HepG2 (cell line): ENCODE results near the gene ALG8. TPM values are rescaled to one million over a fixed set of nuclear protein-coding genes. Genes with fewer than 3 reads are reported as not detected.

ENCODE experiments used
- AHR ChIP-seq: IDR thresholded peaks from 2 replicates; pipeline ENCODE4 v1.6.1; 2018; ENCODE audit warnings: missing genetic modification reagents, missing compliant biosample characterization
- BATF2 ChIP-seq: sonication (generic); formaldehyde crosslinking; IDR thresholded peaks from 2 replicates; pipeline ENCODE4 v1.8.0; 2022; ENCODE audit warnings: mild to moderate bottlenecking, missing genetic modification reagents, moderate library complexity
- EHMT2 ChIP-seq: fragments of 200-600 bp; sonication (generic); IDR thresholded peaks from 2 replicates; pipeline ENCODE4 v1.7.0; 2017; ENCODE audit warnings: antibody characterized with exemption, low read depth, low read length, borderline replicate concordance
- ELF1 ChIP-seq: sonication (generic); formaldehyde crosslinking; IDR thresholded peaks from 2 replicates; pipeline ENCODE4 v1.4.0; 2020; ENCODE audit warnings: missing genetic modification reagents
- POLR2A ChIP-seq, 2 experiments: IDR thresholded peaks; 2 replicates each; pipeline ENCODE4 v1.6.1; 2011; ENCODE audit warnings: low read depth in 2 of 2, low read length in 2 of 2, mild to moderate bottlenecking in 1 of 2, moderate library complexity in 1 of 2; ENCODE audit not compliant: insufficient read depth in 1 of 2
- SOX13 ChIP-seq, 3 experiments: fragments of 450-650 bp in 1 of 3; sonication (generic) in 1 of 3; formaldehyde crosslinking in 1 of 3; IDR thresholded peaks in 2 of 3; conservative IDR thresholded peaks in 1 of 3; 2 replicates each; pipeline versions ENCODE4 v1.5.0 to v1.6.1; 2016 to 2020; ENCODE audit warnings: antibody characterized with exemption in 1 of 3, mild to moderate bottlenecking in 1 of 3, missing compliant biosample characterization in 1 of 3, missing genetic modification reagents in 1 of 3, moderate library complexity in 1 of 3
- TARDBP ChIP-seq: sonication (generic); formaldehyde crosslinking; IDR thresholded peaks from 2 replicates; pipeline ENCODE4 v1.8.0; 2022; ENCODE audit warnings: mild to moderate bottlenecking, missing genetic modification reagents
- WIZ ChIP-seq: sonication (generic); formaldehyde crosslinking; IDR thresholded peaks from 2 replicates; pipeline ENCODE4 v1.5.1; 2020; ENCODE audit warnings: mild to moderate bottlenecking, missing genetic modification reagents
- XBP1 ChIP-seq: sonication (generic); formaldehyde crosslinking; IDR thresholded peaks from 2 replicates; pipeline ENCODE4 v1.5.0; 2020; ENCODE audit warnings: missing genetic modification reagents
- ZNF3 ChIP-seq: IDR thresholded peaks from 2 replicates; pipeline ENCODE4 v1.7.0; 2017; ENCODE audit warnings: inconsistent platforms
- ZNF646 ChIP-seq: sonication (generic); formaldehyde crosslinking; IDR thresholded peaks from 2 replicates; pipeline ENCODE4 v1.9.0; 2021; ENCODE audit warnings: mild to moderate bottlenecking, missing genetic modification reagents
- ZNF660 ChIP-seq: sonication (generic); formaldehyde crosslinking; IDR thresholded peaks from 2 replicates; pipeline ENCODE4 v1.5.1; 2020; ENCODE audit warnings: mild to moderate bottlenecking, low read depth, missing genetic modification reagents, borderline replicate concordance
- polyA plus RNA-seq, 8 experiments: library from polyadenylated mRNA; depleted of rRNA in 3 of 8; stranded (reverse) in 7 of 8; unstranded in 1 of 8; fragments of >200 nt; fragmentation: Illumina TruSeq in 4 of 8; extraction: Trizol in 4 of 8; gene quantifications; 2 replicates each; pipeline versions ENCODE4 v1.2.1 to v1.2.3, GENCODE V29; 2011 to 2016; ENCODE audit warnings: low read depth in 4 of 8, missing spikeins in 1 of 8, mixed read lengths in 1 of 8; ENCODE audit not compliant: insufficient read depth in 1 of 8
- total RNA-seq, 5 experiments: library from RNA; depleted of rRNA; stranded (reverse); fragments of >200 nt; fragmentation: Illumina TruSeq; extraction: Trizol; gene quantifications; 2 replicates each; pipeline ENCODE4 v1.2.3, GENCODE V29; 2016; ENCODE audit warnings: low read depth in 1 of 5
- TF ChIP-seq, protein P1 (sequence below): sonication (generic); formaldehyde crosslinking; IDR thresholded peaks from 2 replicates; pipeline ENCODE4 v1.4.0; 2020; ENCODE audit warnings: missing genetic modification reagents, mild to moderate bottlenecking, borderline replicate concordance
- TF ChIP-seq, protein P2 (sequence below): fragments of 450-650 bp; IDR thresholded peaks from 2 replicates; pipeline ENCODE4 v1.6.1; 2017; ENCODE audit warnings: mild to moderate bottlenecking

Gene ALG8
- total and polyA plus RNA-seq, 2 of the 13 experiments (the other 11 are each of a cell fraction or from before 2014, with no cell fraction given), result 75.8 to 88.0 TPM

DNA sequence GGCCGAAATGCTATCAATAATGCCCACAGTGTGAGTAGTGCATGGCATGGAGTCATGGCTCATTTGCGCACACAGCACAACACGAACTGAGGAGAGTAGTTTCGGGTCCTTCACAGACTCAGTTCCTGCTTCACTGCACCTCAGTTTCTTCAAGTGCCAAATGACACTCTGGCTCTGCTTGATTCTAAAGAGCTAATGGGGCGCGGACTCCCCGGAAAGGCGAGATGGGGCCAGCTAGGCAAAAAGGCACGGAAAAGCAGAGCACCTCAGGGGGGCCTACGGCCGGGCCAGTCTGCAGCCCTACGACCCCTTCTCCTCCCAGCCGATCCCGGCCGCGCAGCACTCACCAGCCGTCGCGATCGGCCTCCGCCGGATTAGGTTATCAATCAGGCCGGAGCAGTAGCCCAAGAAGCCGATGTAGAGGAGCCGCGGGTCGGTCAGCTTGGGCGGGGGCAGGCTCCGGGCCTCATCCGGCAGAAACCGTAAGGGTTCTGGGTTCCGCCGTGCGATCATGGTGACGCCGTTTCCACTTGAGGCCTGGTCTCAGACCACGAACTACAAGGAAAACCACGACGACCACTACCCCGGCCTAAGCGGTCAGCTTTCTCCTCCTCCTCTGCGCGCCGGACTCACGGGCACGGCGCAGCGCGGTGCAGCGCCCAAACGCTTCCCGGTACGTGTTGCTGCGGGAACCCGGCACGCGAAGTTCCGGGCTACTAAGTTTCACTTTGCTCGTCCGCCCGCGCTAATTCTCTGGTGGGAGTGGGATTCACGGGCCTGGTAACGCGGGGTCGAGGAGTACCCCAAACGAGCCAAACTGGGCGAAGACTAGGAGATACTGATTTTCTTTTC lies 60.0 kb downstream of the ALG8 start, which contains the start of gene NDUFC2 (continued):
- TF ChIP-seq ELF1 (CRISPR knock-in tag), result peak; percentile 79
- 0 out of 2 replicates have a peak, but pooled peaks have one; percentile 67 for TF ChIP-seq BATF2 (CRISPR knock-in tag)
- no peak for TF ChIP-seq ZNF660
- TF ChIP-seq AHR (CRISPR knock-in tag), result peak; percentile 98; the same call in 1 of the 2 replicates
- peak; percentile 78; the same call in 1 of the 2 replicates for TF ChIP-seq TARDBP (CRISPR knock-in tag)
- TF ChIP-seq, protein P1, sequence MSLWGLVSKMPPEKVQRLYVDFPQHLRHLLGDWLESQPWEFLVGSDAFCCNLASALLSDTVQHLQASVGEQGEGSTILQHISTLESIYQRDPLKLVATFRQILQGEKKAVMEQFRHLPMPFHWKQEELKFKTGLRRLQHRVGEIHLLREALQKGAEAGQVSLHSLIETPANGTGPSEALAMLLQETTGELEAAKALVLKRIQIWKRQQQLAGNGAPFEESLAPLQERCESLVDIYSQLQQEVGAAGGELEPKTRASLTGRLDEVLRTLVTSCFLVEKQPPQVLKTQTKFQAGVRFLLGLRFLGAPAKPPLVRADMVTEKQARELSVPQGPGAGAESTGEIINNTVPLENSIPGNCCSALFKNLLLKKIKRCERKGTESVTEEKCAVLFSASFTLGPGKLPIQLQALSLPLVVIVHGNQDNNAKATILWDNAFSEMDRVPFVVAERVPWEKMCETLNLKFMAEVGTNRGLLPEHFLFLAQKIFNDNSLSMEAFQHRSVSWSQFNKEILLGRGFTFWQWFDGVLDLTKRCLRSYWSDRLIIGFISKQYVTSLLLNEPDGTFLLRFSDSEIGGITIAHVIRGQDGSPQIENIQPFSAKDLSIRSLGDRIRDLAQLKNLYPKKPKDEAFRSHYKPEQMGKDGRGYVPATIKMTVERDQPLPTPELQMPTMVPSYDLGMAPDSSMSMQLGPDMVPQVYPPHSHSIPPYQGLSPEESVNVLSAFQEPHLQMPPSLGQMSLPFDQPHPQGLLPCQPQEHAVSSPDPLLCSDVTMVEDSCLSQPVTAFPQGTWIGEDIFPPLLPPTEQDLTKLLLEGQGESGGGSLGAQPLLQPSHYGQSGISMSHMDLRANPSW (CRISPR knock-in tag), result no peak
- peak; percentile 74; the same call in 1 of the 2 replicates for TF ChIP-seq XBP1 (CRISPR knock-in tag)
- TF ChIP-seq ZNF646 (CRISPR knock-in tag), result 0 out of 2 replicates have a peak, but pooled peaks have one; percentile 38
- no peak for TF ChIP-seq ZNF3 (CRISPR knock-in tag)
- TF ChIP-seq WIZ (CRISPR knock-in tag), result peak; percentile 33; the same call in 1 of the 2 replicates
- TF ChIP-seq, protein P2, sequence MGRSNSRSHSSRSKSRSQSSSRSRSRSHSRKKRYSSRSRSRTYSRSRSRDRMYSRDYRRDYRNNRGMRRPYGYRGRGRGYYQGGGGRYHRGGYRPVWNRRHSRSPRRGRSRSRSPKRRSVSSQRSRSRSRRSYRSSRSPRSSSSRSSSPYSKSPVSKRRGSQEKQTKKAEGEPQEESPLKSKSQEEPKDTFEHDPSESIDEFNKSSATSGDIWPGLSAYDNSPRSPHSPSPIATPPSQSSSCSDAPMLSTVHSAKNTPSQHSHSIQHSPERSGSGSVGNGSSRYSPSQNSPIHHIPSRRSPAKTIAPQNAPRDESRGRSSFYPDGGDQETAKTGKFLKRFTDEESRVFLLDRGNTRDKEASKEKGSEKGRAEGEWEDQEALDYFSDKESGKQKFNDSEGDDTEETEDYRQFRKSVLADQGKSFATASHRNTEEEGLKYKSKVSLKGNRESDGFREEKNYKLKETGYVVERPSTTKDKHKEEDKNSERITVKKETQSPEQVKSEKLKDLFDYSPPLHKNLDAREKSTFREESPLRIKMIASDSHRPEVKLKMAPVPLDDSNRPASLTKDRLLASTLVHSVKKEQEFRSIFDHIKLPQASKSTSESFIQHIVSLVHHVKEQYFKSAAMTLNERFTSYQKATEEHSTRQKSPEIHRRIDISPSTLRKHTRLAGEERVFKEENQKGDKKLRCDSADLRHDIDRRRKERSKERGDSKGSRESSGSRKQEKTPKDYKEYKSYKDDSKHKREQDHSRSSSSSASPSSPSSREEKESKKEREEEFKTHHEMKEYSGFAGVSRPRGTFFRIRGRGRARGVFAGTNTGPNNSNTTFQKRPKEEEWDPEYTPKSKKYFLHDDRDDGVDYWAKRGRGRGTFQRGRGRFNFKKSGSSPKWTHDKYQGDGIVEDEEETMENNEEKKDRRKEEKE, result no peak
- no peak for TF ChIP-seq SOX13 (IDR thresholded peaks at IDR 0.05)
- peak in 1 of 2 experiments; percentile 74; a peak in 2 of 4 replicates for TF ChIP-seq SOX13 (CRISPR knock-in tag; conservative IDR thresholded peaks at IDR 0.05 in 1 of 2, IDR thresholded peaks at IDR 0.05 in 1 of 2)
- peak; percentile 83 to 90 for TF ChIP-seq POLR2A (IDR thresholded peaks at IDR 0.05; ENCODE audit: insufficient read depth in 1 of 2, low read depth in 2 of 2, low read length in 2 of 2)
- TF ChIP-seq EHMT2, result peak; percentile 33; the same call in 1 of the 2 replicates
